HEK293 (cell line): ENCODE results near the gene MIB2.

Experiments
- GLIS2 ChIP-seq: fragments of 450-650 bp; formaldehyde crosslinking; IDR thresholded peaks from 2 replicates; pipeline ENCODE4 v1.5.1; 2016; ENCODE audit warnings: missing biosample characterization, missing genetic modification characterization
- ZNF16 ChIP-seq: fragments of 450-650 bp; formaldehyde crosslinking; IDR thresholded peaks from 2 replicates; pipeline ENCODE4 v1.5.1; 2016; ENCODE audit warnings: low read depth, missing biosample characterization, missing genetic modification characterization
- ZNF391 ChIP-seq: fragments of 450-650 bp; formaldehyde crosslinking; IDR thresholded peaks from 2 replicates; pipeline ENCODE4 v1.5.1; 2016; ENCODE audit warnings: low read depth, missing biosample characterization, missing genetic modification characterization, borderline replicate concordance
- TF ChIP-seq, protein P1 (sequence below): fragments of 450-650 bp; formaldehyde crosslinking; IDR thresholded peaks from 2 replicates; pipeline ENCODE4 v1.5.1; 2016; ENCODE audit warnings: missing biosample characterization, missing genetic modification characterization, borderline replicate concordance
- TF ChIP-seq, protein P2 (sequence below): fragments of 450-650 bp; formaldehyde crosslinking; IDR thresholded peaks from 2 replicates; pipeline ENCODE4 v1.5.1; 2016; ENCODE audit warnings: missing biosample characterization, missing genetic modification characterization
- TF ChIP-seq, protein P3 (sequence below): fragments of 450-650 bp; formaldehyde crosslinking; IDR thresholded peaks from 2 replicates; pipeline ENCODE4 v1.5.1; 2016; ENCODE audit warnings: missing biosample characterization, missing genetic modification characterization

DNA sequence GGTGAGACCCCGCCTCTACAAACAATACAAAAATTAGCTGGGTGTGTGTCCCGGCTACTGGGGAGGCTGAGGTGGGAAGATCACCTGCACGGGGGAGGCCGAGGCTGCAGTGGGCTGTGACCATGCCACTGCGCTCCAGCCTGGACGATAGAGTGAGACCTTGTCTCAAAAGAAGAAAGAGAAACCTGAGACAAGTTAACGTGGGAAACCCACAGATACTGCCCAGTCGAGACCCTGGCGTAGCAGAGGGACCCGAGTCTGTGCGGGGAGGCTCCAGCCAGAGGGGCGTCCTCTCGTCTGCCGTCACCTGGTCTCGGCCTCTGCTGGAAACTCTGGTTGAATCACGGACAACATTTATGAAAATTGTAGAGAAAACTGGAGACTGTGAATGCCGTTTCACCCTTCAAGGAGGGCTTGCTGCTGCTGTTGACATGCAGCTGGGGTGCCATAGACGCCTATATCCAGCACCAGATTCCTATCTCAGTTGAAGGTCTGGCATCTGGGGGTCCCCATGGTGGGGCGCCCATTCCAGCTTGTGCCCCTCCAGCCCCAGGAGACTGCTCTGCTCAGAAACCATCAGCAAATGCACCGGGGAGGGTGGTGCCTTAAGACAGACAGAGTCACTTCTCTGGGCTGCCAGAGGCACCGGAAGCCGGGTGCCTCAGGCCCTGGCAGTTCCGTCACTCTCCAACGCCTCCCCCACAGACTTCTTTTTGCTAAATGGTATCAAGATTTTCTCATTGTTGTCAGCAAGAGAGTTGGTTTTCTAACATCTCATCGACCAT is 57.1 kb downstream of the MIB2 start:
- no peak for TF ChIP-seq GLIS2 (tag by site-specific recombination)
- TF ChIP-seq, protein P1, sequence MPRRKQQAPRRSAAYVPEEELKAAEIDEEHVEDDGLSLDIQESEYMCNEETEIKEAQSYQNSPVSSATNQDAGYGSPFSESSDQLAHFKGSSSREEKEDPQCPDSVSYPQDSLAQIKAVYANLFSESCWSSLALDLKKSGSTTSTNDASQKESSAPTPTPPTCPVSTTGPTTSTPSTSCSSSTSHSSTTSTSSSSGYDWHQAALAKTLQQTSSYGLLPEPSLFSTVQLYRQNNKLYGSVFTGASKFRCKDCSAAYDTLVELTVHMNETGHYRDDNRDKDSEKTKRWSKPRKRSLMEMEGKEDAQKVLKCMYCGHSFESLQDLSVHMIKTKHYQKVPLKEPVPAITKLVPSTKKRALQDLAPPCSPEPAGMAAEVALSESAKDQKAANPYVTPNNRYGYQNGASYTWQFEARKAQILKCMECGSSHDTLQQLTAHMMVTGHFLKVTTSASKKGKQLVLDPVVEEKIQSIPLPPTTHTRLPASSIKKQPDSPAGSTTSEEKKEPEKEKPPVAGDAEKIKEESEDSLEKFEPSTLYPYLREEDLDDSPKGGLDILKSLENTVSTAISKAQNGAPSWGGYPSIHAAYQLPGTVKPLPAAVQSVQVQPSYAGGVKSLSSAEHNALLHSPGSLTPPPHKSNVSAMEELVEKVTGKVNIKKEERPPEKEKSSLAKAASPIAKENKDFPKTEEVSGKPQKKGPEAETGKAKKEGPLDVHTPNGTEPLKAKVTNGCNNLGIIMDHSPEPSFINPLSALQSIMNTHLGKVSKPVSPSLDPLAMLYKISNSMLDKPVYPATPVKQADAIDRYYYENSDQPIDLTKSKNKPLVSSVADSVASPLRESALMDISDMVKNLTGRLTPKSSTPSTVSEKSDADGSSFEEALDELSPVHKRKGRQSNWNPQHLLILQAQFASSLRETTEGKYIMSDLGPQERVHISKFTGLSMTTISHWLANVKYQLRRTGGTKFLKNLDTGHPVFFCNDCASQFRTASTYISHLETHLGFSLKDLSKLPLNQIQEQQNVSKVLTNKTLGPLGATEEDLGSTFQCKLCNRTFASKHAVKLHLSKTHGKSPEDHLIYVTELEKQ (tag by site-specific recombination): no peak
- no peak for TF ChIP-seq ZNF391 (tag by site-specific recombination)
- TF ChIP-seq ZNF16: no peak
- TF ChIP-seq, protein P2, sequence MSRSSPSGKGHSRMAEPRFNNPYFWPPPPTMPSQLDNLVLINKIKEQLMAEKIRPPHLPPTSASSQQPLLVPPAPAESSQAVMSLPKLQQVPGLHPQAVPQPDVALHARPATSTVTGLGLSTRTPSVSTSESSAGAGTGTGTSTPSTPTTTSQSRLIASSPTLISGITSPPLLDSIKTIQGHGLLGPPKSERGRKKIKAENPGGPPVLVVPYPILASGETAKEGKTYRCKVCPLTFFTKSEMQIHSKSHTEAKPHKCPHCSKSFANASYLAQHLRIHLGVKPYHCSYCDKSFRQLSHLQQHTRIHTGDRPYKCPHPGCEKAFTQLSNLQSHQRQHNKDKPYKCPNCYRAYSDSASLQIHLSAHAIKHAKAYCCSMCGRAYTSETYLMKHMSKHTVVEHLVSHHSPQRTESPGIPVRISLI: no peak
- TF ChIP-seq, protein P3, sequence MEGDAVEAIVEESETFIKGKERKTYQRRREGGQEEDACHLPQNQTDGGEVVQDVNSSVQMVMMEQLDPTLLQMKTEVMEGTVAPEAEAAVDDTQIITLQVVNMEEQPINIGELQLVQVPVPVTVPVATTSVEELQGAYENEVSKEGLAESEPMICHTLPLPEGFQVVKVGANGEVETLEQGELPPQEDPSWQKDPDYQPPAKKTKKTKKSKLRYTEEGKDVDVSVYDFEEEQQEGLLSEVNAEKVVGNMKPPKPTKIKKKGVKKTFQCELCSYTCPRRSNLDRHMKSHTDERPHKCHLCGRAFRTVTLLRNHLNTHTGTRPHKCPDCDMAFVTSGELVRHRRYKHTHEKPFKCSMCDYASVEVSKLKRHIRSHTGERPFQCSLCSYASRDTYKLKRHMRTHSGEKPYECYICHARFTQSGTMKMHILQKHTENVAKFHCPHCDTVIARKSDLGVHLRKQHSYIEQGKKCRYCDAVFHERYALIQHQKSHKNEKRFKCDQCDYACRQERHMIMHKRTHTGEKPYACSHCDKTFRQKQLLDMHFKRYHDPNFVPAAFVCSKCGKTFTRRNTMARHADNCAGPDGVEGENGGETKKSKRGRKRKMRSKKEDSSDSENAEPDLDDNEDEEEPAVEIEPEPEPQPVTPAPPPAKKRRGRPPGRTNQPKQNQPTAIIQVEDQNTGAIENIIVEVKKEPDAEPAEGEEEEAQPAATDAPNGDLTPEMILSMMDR (tag by site-specific recombination): no peak
